HG03521 (cell line): ENCODE data around the gene DYNC1H1.

Source experiments
- ATAC-seq: cut with Tn5 transposase; IDR thresholded peaks from one replicate; pipeline ENCODE4 v1.9.1; 2021; ENCODE audit warnings: mild to moderate bottlenecking, moderate library complexity; ENCODE audit not compliant: unreplicated experiment

DYNC1H1 gene

GRCh38 chr14:102086709-102086971, 122.3 kb downstream of the DYNC1H1 start:
- no peak for ATAC-seq

GRCh38 chr14:102086972-102087761, 122.8 kb downstream of the DYNC1H1 start, which contains the start of gene HSP90AA1:
Gene HSP90AA1, minus strand, starts transcription at chr14:102087044. Its CDS starts 666 bp downstream, at chr14:102086378.
- ATAC-seq, result peak; percentile 80

- ATAC-seq, result no peak
Measured at GRCh38 chr14:102087762-102088011, 123.3 kb downstream of the DYNC1H1 start.

DNA sequence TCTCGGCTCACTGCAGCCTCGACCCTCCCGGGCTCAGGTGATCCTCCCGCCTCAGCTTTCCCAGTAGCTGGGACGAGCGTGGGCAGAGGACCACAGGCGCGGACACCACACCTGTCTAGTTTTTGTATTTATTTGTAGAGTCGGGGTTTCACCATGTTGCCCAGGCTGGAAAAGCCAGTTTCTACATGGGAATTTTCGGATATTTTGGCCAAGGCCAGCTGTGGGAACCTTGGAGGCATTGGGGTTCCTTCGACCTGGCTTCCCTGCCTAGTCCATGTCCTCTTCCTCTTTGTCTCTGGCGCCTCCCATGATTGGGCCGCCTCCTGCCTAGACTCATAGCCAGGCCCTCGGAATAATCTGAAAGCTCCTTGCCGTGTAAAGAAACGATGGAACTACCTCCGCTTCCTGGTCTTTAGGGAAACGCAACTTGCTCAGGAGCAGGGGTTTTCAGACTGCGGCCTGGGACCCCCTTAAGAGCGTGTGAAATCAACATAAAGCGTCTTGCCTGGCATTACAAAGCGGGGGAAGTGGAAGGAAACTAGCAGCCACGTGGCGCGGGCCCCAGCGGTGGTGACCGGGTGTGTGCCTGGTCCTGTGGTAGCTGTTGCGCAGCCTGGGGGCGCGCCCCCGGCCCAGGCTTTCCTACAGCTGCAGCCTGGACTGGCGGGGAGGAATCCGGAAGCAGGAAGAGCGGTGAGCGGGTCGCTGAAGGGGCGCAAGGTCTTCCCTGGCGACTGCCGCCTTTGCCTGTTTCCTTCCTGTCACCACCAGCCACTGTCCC, 123.8 kb downstream of the DYNC1H1 start:
- ATAC-seq, result no peak

DNA sequence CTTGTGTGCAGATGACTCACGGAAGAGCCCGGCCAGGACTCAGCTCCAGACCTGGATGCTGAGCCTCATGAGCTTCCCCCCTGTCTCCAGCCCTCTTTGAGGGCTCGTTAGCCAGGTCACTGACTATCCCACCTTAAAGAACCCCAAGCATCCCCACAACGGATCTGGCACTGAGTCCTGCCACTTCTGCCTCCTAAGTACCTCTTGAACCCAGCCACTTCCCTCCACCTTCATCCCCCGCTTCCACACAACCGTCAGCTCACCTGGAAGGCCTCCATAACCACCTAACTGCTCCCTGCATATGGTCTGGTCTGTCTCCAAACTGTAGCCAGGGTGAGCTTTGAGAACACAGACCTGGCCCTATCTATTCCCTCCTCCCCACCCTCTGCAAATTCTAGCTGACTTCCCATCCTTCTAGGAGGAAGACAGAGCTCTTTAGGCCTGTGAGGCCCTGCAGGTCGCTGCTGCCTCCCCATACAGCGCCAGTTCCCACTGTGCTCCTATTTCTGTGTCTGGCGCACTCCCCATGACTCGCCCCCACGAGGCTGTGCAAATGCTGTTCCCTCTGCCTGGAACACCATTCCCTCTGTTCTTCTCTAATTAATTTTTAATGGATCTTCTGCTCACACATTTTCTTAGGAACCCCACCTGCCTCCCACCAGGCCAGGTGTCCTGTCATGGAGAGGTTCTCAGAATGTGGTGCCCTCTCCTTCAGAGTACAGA, 125.4 kb downstream of the DYNC1H1 start:
- ATAC-seq, result no peak

GRCh38 chr14:102090713-102091112, 126.3 kb downstream of the DYNC1H1 start:
- ATAC-seq, result no peak

DNA sequence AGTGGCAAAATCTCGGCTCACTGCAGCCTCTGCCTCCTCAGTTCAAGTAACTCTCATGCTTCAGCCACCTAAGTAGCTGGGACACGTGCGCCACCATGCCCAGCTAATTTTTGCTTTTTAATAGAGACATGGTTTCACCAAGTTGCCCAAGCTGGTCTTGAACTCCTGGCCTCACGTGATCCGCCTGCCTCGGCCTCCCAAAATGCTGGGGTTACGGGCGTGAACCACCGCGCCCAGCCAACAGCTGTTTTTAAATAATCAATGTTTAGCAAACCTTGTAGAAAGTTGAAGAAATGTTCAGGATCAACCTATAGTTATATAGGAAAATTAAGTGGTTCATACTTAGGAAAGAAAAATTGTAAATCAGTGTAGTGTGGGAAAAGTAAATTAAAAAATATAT, 128.4 kb downstream of the DYNC1H1 start:
- no peak for ATAC-seq

- no peak for ATAC-seq
Measured at GRCh38 chr14:102094101-102094500, 129.7 kb downstream of the DYNC1H1 start.

DNA sequence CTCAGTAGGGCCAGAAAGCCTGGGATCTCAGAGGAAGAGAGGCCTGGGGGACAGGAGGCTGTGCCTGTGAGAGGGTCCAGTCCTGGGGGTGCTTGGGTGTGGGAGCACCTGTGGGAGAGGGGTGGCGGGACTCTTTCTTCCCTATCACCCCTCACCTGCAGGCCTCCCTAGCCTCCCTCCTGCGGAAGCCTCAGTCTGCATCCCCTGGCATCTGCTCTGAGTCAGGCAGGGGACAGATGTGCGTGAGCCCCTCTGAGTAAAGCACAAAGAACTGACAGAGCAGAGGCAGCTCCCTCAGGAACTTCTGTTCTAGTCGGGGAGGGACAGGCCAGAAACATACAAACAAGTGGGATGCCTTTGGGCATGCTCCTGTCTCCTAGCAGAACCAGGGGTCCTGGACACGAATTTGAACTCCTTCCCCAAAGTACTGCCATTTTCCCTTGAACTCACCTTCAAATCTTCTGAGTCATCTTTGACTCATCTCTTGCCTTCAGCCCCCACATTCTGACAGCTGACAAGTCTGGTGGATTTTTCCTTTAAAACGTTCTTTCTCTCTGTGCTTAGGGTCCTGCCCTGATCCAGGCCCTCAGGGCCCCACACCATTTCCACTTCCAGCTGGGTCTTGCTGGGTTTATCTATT, 131.0 kb downstream of the DYNC1H1 start:
- ATAC-seq, result no peak

- no peak for ATAC-seq
Measured at GRCh38 chr14:102095871-102096568, 131.6 kb downstream of the DYNC1H1 start.

DNA sequence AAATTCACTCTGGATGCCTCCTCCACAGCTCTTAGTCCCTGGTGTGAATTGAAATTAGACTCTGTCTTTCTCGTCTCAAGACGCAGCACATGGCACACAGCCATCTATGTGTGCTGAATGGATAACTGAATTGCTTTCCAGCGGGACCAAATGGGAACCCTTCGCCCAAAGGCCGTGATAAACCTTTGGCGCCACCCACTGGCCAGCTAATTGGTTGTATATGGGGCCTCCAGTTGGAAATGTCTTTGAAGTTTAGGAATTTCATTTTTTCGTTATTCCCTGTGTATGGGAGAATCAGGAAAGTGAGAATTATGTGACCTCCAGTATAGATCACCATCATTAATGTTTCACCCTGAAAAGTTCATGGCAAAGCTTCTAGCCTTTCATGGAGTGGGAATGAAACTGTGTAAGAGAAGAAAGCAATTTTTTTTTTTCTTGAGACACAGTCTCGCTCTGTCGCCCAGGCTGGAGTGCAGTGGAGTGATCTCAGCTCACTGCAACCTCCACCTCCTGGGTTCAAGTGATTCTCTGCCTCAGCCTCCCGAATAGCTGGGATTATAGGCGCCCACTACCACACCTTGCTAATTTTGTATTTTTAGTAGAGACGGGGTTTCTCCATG, 132.3 kb downstream of the DYNC1H1 start:
- no peak for ATAC-seq

GRCh38 chr14:102097441-102098135, 133.2 kb downstream of the DYNC1H1 start:
- ATAC-seq, result no peak

DNA sequence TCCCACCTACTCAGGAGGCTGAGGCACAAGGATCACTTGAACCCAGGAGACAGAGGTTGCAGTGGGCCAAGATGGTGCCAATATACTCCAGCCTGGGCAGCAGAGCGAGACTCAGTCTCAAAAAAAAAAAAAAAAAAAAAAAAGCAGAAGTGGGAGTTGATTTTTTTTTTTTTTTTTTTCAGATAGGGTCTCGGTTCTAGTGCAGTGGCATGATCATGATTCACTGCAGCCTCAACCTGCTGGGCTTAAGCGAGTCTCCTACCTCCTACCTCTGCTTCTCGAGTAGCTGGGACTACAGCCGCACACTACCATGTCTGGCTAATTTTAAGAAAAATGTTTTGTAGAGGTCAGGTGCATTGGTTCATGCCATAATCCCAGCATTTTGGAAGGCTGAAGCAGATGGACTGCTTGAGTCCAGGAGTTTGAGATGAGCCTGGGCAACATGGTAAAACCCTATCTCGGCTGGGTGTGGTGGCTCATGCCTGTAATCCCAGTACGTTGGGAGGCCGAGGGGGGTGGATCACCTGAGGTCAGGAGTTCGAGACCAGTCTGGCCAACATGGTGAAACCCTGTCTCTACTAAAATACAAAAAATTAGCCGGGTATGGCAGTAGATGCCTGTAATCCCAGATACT, 138.8 kb downstream of the DYNC1H1 start:
- ATAC-seq, result no peak

DNA sequence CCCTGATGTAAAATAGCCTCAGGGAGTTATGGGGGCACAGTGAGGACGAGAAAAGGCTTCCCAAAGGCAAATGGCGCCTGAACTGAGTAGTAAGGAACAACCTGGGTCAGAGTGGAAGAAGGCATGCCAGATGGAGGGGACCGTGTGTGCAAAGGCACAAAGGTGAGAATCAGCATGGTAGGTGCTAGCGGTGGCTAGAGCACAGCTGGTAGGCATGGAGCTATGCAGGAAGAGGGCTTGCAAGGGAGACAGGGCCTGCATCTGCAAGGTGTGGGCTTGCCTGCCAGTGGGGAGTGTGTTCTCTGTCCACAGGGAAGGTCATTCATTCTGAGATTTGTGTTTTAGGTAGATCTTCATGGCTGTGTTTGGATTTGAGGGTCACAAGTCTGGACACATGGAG, 141.0 kb downstream of the DYNC1H1 start:
- ATAC-seq, result no peak
